CD8-positive, alpha-beta memory T cell (primary cell): ENCODE results near the gene CAMK2N1. TPM values are rescaled to one million over a fixed set of nuclear protein-coding genes. Genes with fewer than 3 reads are reported as not detected.

ENCODE experiments used
- CTCF ChIA-PET: fragments of 350-600 bp; sonication (Branson Sonifier 250); formaldehyde crosslinking; loops from one replicate; lab custom pipeline; 2021; ENCODE audit warnings: antibody characterized with exemption; lab: Charles Lee
- POLR2A ChIA-PET: fragments of 350-600 bp; sonication (Branson Sonifier 250); formaldehyde crosslinking; loops from one replicate; lab custom pipeline; 2021; ENCODE audit warnings: antibody characterized with exemption; lab: Charles Lee
- DNase-seq, 5 donors: peaks; one replicate each; pipeline versions ENCODE4 v3.0.0 to v3.0.0-alpha.2; 2020 to 2022; ENCODE audit warnings: mixed read lengths in 1 of 5
- H3K27ac ChIP-seq: one replicate; pipeline ENCODE4 v1.7.0; 2013; ENCODE audit warnings: low read depth, mild to moderate bottlenecking, low read length, moderate library complexity
- H3K27me3 ChIP-seq: 2 replicates; pipeline ENCODE4 v1.7.0; 2013; ENCODE audit warnings: low read length, mild to moderate bottlenecking; ENCODE audit not compliant: insufficient read depth, poor library complexity, severe bottlenecking
- H3K36me3 ChIP-seq: 2 replicates; pipeline ENCODE4 v1.7.0; 2013; ENCODE audit warnings: mild to moderate bottlenecking, low read length, moderate library complexity; ENCODE audit not compliant: insufficient read depth
- H3K4me1 ChIP-seq: 2 replicates; pipeline ENCODE4 v1.7.0; 2013; ENCODE audit warnings: mild to moderate bottlenecking, low read length, moderate library complexity; ENCODE audit not compliant: insufficient read depth
- H3K4me3 ChIP-seq: 2 replicates; pipeline ENCODE4 v1.7.0; 2013; ENCODE audit warnings: mild to moderate bottlenecking, low read length
- H3K9me3 ChIP-seq: 2 replicates; pipeline ENCODE4 v1.7.0; 2013; ENCODE audit warnings: mild to moderate bottlenecking, low read length
- H3K27ac Mint-ChIP-seq, 8 donors: one replicate each; pipeline ENCODE4 v1.8.0; 2020 to 2021; ENCODE audit warnings: mixed read lengths in 8 of 8, mild to moderate bottlenecking in 6 of 8, inconsistent platforms in 3 of 8, moderate library complexity in 3 of 8
- H3K27me3 Mint-ChIP-seq, 2 donors: one replicate each; pipeline ENCODE4 v1.8.0; 2020 to 2021; ENCODE audit warnings: mixed read lengths in 2 of 2, mild to moderate bottlenecking in 1 of 2, moderate library complexity in 1 of 2
- H3K36me3 Mint-ChIP-seq, 3 donors: one replicate each; pipeline ENCODE4 v1.8.0; 2020 to 2021; ENCODE audit warnings: mixed read lengths in 3 of 3, inconsistent platforms in 1 of 3, mild to moderate bottlenecking in 1 of 3
- H3K4me1 Mint-ChIP-seq, 3 donors: one replicate each; pipeline ENCODE4 v1.8.0; 2020 to 2021; ENCODE audit warnings: mixed read lengths in 3 of 3, inconsistent platforms in 1 of 3, mild to moderate bottlenecking in 1 of 3
- H3K4me3 Mint-ChIP-seq, 7 donors: one replicate each; pipeline ENCODE4 v1.8.0; 2020 to 2021; ENCODE audit warnings: mixed read lengths in 7 of 7, mild to moderate bottlenecking in 6 of 7, moderate library complexity in 4 of 7, inconsistent platforms in 2 of 7
- H3K9me3 Mint-ChIP-seq, 5 donors: one replicate each; pipeline ENCODE4 v1.8.0; 2020 to 2022; ENCODE audit warnings: mixed read lengths in 5 of 5, mild to moderate bottlenecking in 3 of 5, moderate library complexity in 2 of 5, inconsistent platforms in 1 of 5
- polyA plus RNA-seq: library from polyadenylated mRNA; unstranded; fragments of 300-500 nt; fragmentation: Illumina TruSeq; gene quantifications from one replicate; pipeline ENCODE4 v1.2.3, GENCODE V29; 2021
- total RNA-seq, 2 experiments: library from RNA; stranded (reverse); gene quantifications; one replicate each; pipeline ENCODE4 v1.2.3, GENCODE V29; 2021

Gene CAMK2N1
- total and polyA plus RNA-seq, 3 experiments from 2014 or later: 1.7 to 2.8 (median 2.8) TPM

- H3K4me3 Mint-ChIP-seq: no peak overlapping the region
- H3K9me3 ChIP-seq: no peaks in the 10 kb centered on the region
- H3K27ac Mint-ChIP-seq: no peak overlapping the region
- POLR2A ChIA-PET: no interaction called here
- no peak for DNase-seq
- H3K36me3 Mint-ChIP-seq: peaks cover 0 to 2% (median 2%) of the 10 kb centered on the region in 3 donors
- no peaks in the 10 kb centered on the region for H3K36me3 ChIP-seq
- peaks cover 52 to 78% of the 10 kb centered on the region in 2 donors for H3K27me3 Mint-ChIP-seq
- peaks cover 16% of the 10 kb centered on the region for H3K4me1 ChIP-seq
- H3K4me3 ChIP-seq: no peak overlapping the region
- no peak overlapping the region for H3K27ac ChIP-seq
- peaks cover 50% of the 10 kb centered on the region for H3K27me3 ChIP-seq
- peaks cover 10 to 16% (median 10%) of the 10 kb centered on the region in 3 donors for H3K4me1 Mint-ChIP-seq
- no peaks in the 10 kb centered on the region for H3K9me3 Mint-ChIP-seq
- CTCF ChIA-PET: interaction anchor here (1.2 to 1.4 kb wide), 3 partner anchors 9 to 13 kb away, joined by 3 read pairs; no protein-coding TSS in a partner anchor
Measured at GRCh38 chr1:20480951-20481617, 4.9 kb downstream of the CAMK2N1 start.

- CTCF ChIA-PET: interaction anchor here (1.2 to 1.4 kb wide), 3 partner anchors 8 to 14 kb away, joined by 3 read pairs; no protein-coding TSS in a partner anchor
- H3K9me3 ChIP-seq: no peaks in the 10 kb centered on the region
- no peaks in the 10 kb centered on the region for H3K9me3 Mint-ChIP-seq
- H3K27ac ChIP-seq: no peak overlapping the region
- peak overlapping the region in 1 of 8 donors; percentile 61 for H3K27ac Mint-ChIP-seq
- H3K36me3 Mint-ChIP-seq: peaks cover 0 to 2% (median 2%) of the 10 kb centered on the region in 3 donors
- POLR2A ChIA-PET: no interaction called here
- H3K4me1 ChIP-seq: peaks cover 16% of the 10 kb centered on the region
- peaks cover 10 to 16% (median 10%) of the 10 kb centered on the region in 3 donors for H3K4me1 Mint-ChIP-seq
- DNase-seq: no peak
- H3K27me3 ChIP-seq: peaks cover 52% of the 10 kb centered on the region
- peaks cover 56 to 84% of the 10 kb centered on the region in 2 donors for H3K27me3 Mint-ChIP-seq
- H3K4me3 Mint-ChIP-seq: peak overlapping the region in 1 of 7 donors; percentile 12
- H3K36me3 ChIP-seq: no peaks in the 10 kb centered on the region
- no peak overlapping the region for H3K4me3 ChIP-seq
Measured at GRCh38 chr1:20480243-20480944, 5.6 kb downstream of the CAMK2N1 start.

GRCh38 chr1:20479840-20480239 lies 6.2 kb downstream of the CAMK2N1 start:
- peaks cover 0 to 2% (median 2%) of the 10 kb centered on the region in 3 donors for H3K36me3 Mint-ChIP-seq
- CTCF ChIA-PET: interaction anchor here (1.3 kb wide), 1 partner anchor 12 kb away, joined by 3 read pairs; no protein-coding TSS in a partner anchor
- peaks cover 61 to 90% of the 10 kb centered on the region in 2 donors for H3K27me3 Mint-ChIP-seq
- DNase-seq: no peak
- peak overlapping the region in 2 of 7 donors; percentile 12 to 16 for H3K4me3 Mint-ChIP-seq
- Histone ChIP-seq H3K27ac (no peak overlapping the region), H3K4me3 (no peak overlapping the region), H3K9me3 (no peaks in the 10 kb centered on the region), H3K36me3 (no peaks in the 10 kb centered on the region), H3K4me1 (peaks cover 14% of the 10 kb centered on the region), H3K27me3 (peaks cover 51% of the 10 kb centered on the region)
- no peaks in the 10 kb centered on the region for H3K9me3 Mint-ChIP-seq
- H3K4me1 Mint-ChIP-seq: peaks cover 10 to 16% (median 10%) of the 10 kb centered on the region in 3 donors
- POLR2A ChIA-PET: no interaction called here
- H3K27ac Mint-ChIP-seq: peak overlapping the region in 1 of 8 donors; percentile 61

GRCh38 chr1:20478057-20478635 lies 7.9 kb downstream of the CAMK2N1 start:
- peaks cover 64 to 93% of the 10 kb centered on the region in 2 donors for H3K27me3 Mint-ChIP-seq
- no peaks in the 10 kb centered on the region for H3K4me1 ChIP-seq
- no peaks in the 10 kb centered on the region for H3K36me3 ChIP-seq
- no peak overlapping the region for H3K4me3 ChIP-seq
- H3K4me1 Mint-ChIP-seq: no peaks in the 10 kb centered on the region
- peak overlapping the region in 1 of 7 donors; percentile 54 for H3K4me3 Mint-ChIP-seq
- CTCF ChIA-PET: no interaction called here
- no peaks in the 10 kb centered on the region for H3K9me3 ChIP-seq
- DNase-seq: no peak
- no peaks in the 10 kb centered on the region for H3K36me3 Mint-ChIP-seq
- no peak overlapping the region for H3K27ac ChIP-seq
- H3K27ac Mint-ChIP-seq: no peak overlapping the region
- POLR2A ChIA-PET: no interaction called here
- no peaks in the 10 kb centered on the region for H3K9me3 Mint-ChIP-seq
- peaks cover 37% of the 10 kb centered on the region for H3K27me3 ChIP-seq

- no peak overlapping the region for H3K4me3 ChIP-seq
- peak in 1 of 5 donors; percentile 27 for DNase-seq
- Mint-ChIP-seq H3K36me3 (no peaks in the 10 kb centered on the region), H3K4me1 (no peaks in the 10 kb centered on the region), H3K27me3 (peaks cover 66 to 90% of the 10 kb centered on the region in 2 donors), H3K4me3 (no peak overlapping the region), H3K27ac (no peak overlapping the region), H3K9me3 (no peaks in the 10 kb centered on the region)
- no peaks in the 10 kb centered on the region for H3K9me3 ChIP-seq
- H3K4me1 ChIP-seq: no peaks in the 10 kb centered on the region
- no peaks in the 10 kb centered on the region for H3K36me3 ChIP-seq
- CTCF ChIA-PET: no interaction called here
- POLR2A ChIA-PET: no interaction called here
- no peak overlapping the region for H3K27ac ChIP-seq
- H3K27me3 ChIP-seq: peaks cover 37% of the 10 kb centered on the region
Measured at GRCh38 chr1:20477348-20478056, 8.5 kb downstream of the CAMK2N1 start.

- H3K27me3 ChIP-seq: peaks cover 32% of the 10 kb centered on the region
- CTCF ChIA-PET: interaction anchor here (1.0 kb wide), 1 partner anchor 99 kb away, joined by 3 read pairs; no protein-coding TSS in a partner anchor
Measured at GRCh38 chr1:20476265-20477038, 9.6 kb downstream of the CAMK2N1 start.

GRCh38 chr1:20474996-20475395 lies 11.0 kb downstream of the CAMK2N1 start:
- ChIA-PET POLR2A (no interaction called here), CTCF (no interaction called here)
- Histone ChIP-seq H3K36me3 (no peaks in the 10 kb centered on the region), H3K4me1 (no peaks in the 10 kb centered on the region), H3K9me3 (no peaks in the 10 kb centered on the region), H3K4me3 (no peak overlapping the region), H3K27ac (no peak overlapping the region), H3K27me3 (peaks cover 24% of the 10 kb centered on the region)
- Mint-ChIP-seq H3K4me3 (no peak overlapping the region), H3K36me3 (no peaks in the 10 kb centered on the region), H3K27ac (peak overlapping the region in 1 of 8 donors; percentile 66), H3K27me3 (peaks cover 54 to 77% of the 10 kb centered on the region in 2 donors), H3K4me1 (no peaks in the 10 kb centered on the region), H3K9me3 (no peaks in the 10 kb centered on the region)
- DNase-seq: no peak

More at GRCh38 chr1:20476265-20477038, 9.6 kb downstream of the CAMK2N1 start:
- Mint-ChIP-seq H3K27ac (peak overlapping the region in 1 of 8 donors; percentile 10), H3K36me3 (no peaks in the 10 kb centered on the region), H3K4me1 (no peaks in the 10 kb centered on the region), H3K4me3 (no peak overlapping the region), H3K9me3 (no peaks in the 10 kb centered on the region), H3K27me3 (peaks cover 60 to 89% of the 10 kb centered on the region in 2 donors)
- DNase-seq: peak in 1 of 5 donors; percentile 11
- no peak overlapping the region for H3K4me3 ChIP-seq
- no peaks in the 10 kb centered on the region for H3K36me3 ChIP-seq
- H3K27ac ChIP-seq: no peak overlapping the region
- POLR2A ChIA-PET: no interaction called here
- no peaks in the 10 kb centered on the region for H3K9me3 ChIP-seq
- no peaks in the 10 kb centered on the region for H3K4me1 ChIP-seq
